C1 segment of cervical spinal cord (tissue), 14 donors: ENCODE data around the gene ZFYVE28.
"Not testable (repeated sequence)": the region's sequence is repeated elsewhere in the genome, so short reads cannot be mapped to it uniquely, and the experiment has no call there.

Experiments
- DNase-seq, 14 donors: peaks; one replicate each; lab custom pipeline; 2025; lab: John Stamatoyannopoulos, UW

Gene ZFYVE28

GRCh38 chr4:2390784-2391421 is 27.5 kb downstream of the ZFYVE28 start:
- DNase-seq: no peak

DNA sequence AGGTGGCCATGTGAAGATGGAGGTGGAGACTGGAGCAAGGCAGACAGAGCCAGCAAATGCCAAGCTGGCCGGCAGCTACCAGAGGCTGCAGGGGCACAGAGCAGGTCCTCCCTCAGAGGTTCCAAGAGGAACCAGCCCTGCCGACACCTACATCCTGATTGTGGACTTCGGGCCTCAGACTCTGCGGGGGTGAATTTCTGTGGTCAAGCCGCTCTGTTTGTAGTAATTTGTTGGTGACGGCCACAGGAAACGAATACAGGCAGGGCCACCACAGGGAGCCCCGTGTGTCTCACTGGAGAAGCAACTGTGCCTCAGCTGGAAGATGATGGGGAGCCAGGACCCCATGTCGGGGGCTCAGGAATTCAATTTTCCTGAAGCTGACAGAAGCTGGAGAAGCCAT is 28.3 kb downstream of the ZFYVE28 start:
- DNase-seq: no peak

DNA sequence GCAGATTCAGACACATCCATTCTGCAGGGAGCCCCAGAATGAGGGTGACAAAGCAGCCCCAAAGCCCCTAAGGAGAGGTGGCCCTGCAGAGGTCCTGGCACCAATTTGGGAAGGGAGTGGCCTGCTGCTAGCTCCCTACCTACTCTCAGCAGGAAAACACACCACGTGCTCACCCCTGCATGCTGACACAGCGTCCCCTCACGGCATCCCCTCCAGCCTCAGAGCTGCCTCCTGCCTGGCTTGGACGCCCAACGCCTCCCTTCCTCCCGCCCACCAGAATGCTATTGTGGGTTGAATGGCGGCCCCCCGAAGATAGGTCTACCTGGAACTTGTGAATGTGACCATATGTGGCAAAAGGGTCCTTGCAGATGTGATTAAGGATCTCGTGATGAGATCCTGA is 28.8 kb downstream of the ZFYVE28 start:
- no peak for DNase-seq

GRCh38 chr4:2388429-2389182 is 29.8 kb downstream of the ZFYVE28 start:
- DNase-seq: no peak

GRCh38 chr4:2387829-2388228 is 30.6 kb downstream of the ZFYVE28 start:
- no peak for DNase-seq

DNA sequence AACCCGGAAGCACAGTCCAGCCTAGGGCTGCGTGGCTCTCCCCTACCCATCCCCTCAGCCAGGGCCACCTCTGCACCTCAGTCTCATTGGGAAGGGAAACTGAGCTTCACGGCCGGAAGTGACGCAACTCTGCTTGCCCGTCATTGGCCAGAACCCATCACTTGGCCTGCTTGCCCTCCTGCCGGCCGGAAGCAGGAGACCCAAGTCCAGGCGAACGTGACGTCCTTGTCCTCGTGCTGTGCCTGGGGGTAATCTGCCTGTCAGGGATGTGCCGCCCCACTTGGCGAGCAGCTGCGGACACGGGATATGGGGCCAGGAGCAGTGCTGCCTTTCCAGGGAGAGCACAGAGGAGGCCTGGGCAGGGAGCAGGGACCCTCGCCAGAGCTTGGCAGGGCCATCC is 31.2 kb downstream of the ZFYVE28 start:
- DNase-seq: no peak

DNA sequence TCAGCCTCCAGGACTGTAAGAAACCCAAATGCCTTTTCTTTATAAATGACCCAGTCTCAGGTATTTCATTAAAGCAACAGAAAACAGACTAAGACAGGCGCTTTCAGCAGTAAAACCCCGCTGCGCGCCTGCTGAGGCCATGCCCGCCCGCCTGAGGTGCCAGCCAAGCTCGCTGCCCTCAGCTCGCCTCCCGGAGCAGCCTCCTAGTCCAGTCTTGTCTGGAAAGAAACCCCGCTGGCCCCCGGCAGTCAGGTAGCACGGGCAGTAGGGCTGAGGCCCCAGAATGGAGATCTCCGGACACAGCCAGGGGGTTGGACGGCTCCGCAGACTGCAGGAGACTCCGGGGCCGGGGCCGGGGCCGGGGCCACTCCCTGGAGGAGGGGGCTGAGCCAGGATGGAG is 31.7 kb downstream of the ZFYVE28 start:
- DNase-seq: no peak

- no peak for DNase-seq
Measured at GRCh38 chr4:2385516-2385915, 32.9 kb downstream of the ZFYVE28 start.

GRCh38 chr4:2384245-2384644 is 34.2 kb downstream of the ZFYVE28 start:
- no peak for DNase-seq

- DNase-seq: no peak
Measured at GRCh38 chr4:2383760-2384159, 34.7 kb downstream of the ZFYVE28 start.

DNA sequence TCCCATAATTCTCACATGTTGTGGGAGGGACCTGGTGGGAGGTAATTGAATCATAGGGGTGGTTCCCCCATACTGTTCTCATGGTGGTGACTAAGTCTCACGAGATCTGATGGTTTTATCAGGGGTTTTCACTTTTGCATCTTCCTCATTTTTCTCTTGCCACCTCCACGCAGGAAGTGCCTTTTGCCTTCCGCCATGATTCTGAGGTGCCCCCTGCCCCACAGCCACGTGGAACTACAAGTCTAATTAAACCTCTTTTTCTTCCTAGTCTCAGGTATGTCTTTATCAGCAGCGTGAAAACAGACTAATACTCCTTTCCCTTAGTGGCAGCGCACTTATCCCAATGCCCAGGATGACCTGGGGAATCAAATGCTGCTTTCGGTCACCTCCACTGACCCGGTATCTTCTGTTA is 35.2 kb downstream of the ZFYVE28 start:
- DNase-seq: not testable (repeated sequence)

- not testable (repeated sequence) for DNase-seq
Measured at GRCh38 chr4:2382769-2383202, 35.7 kb downstream of the ZFYVE28 start.

- not testable (repeated sequence) for DNase-seq
Measured at GRCh38 chr4:2380589-2380988, 37.9 kb downstream of the ZFYVE28 start.

DNA sequence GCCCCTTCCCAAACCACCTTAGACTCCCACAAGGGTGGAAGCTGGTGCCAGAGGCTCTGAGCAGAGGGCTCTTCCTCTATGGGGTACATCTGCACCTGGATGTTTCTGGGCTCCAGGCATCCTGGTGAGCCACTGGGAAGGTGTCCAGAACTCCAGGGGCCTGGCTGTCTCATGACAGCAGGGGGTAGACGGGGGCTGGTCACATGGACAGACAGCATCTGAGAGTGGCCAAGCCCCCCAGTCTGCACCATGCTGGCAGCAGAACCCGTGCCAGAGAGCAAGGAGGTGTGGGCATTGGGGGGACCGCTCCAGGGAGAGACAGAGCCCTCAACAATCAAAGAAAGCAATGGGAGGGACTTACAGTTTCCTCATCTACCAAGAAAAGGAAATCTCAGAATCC is 39.5 kb downstream of the ZFYVE28 start:
- no peak for DNase-seq

- no peak for DNase-seq
Measured at GRCh38 chr4:2378401-2378800, 40.0 kb downstream of the ZFYVE28 start.

- DNase-seq: no peak
Measured at GRCh38 chr4:2377241-2377640, 41.2 kb downstream of the ZFYVE28 start.

DNA sequence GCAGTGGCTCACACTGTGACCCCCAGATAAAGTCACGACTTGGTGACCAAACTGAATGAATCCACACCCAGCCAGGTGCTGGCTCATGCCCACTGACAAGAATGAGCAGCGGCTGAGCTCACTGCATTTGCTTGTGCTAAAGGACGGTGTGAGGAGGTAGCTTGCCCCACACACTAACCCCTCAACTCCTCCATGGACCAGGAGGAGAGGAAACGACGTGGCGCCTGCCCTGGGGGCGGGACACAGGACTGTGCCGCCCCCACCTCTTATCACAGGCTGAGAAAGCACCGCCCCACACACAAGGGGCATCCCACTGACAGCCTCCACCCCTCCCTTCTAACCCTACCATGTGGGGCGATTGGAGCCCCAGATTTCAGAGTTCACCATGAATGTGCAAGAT is 43.0 kb downstream of the ZFYVE28 start:
- DNase-seq: no peak

DNA sequence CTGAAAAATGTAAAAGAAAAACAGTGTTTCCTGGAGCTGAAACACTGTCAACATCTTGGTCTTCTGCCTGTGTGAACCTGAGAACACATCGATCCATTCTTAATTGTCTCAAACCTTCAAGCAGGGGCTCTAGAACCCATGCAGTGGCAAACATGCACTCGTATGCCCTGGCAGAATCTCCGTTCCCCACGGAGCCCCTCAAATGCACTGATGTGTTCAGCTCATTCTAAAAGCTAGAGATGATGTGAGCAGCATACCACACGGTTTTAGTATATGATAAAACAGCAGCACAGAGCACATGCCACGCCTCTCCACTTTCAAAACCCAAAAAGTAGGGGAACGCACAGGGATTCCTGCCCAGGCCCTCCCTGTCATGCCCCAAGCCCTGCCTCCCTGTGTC is 44.9 kb downstream of the ZFYVE28 start:
- DNase-seq: no peak

GRCh38 chr4:2372488-2373030 is 45.9 kb downstream of the ZFYVE28 start:
- DNase-seq: no peak

DNA sequence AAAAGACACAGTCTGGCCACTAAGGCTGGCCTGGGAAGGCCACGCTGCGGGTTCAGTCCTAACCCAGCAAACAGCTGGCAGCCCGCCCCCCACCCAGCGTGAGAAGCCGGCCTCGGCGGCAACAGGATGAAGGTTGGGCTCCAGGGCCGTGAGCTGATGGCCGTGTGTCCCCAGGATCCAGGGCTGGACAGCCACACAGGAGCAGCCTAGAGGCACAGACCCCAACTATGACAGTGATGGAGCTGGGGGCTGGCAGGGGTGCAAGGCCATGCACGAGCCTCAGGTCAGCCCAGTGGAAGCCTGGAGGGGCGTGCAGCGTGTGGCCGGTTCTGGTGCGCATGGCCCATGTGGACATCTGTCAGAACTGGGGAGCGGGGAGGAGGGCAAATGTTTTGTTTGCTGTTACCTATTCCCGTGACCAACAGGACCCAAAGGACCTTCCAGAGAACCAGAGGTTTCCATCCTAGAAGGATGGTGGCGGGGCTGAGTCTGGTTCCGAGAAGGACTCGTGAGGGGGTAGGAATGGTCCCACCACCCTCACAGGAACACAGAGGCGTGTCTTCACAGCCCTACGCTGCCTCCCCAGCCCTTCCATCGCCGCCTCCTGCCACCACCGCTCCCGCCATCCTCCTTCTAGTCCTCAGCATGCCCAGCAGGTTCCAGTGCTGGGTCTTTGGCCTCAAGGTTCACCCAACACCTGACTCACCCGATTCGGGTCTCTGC is 46.5 kb downstream of the ZFYVE28 start:
- no peak for DNase-seq

DNA sequence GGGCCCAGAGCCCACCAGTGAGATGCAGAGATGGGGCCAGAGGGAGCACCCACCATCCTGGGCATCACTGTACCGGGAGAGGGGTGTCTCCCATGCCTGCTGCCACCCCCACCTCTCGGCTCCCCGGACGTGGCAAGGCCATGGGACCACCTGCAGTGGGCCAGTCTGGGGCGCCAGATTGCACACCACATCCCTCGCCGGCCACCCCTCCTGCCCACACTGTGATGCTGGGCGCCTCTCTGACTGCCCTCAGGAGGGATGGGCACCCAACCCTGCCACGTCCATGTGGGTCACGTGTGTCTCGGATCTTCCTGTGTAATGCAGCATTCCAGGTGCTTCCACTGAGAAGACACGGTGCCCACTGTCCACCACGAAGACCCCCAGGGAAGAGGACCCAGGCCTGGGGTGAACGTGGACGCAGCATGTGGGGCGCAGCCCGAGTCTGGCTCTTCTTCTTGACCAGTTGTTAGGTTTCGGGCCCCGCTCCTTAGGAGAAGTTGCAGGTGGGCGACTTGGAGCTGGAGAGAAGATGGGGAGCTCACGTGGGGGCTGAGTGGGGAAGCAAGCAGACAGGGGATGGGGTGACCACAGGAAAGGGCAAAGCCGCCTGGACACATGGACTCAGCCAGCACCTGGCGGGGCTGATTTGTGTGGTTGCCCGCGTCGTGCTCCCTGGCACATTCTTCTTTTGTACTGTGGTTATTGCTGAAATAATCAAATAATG is 47.7 kb downstream of the ZFYVE28 start:
- no peak for DNase-seq
